ENCODE results near the gene C4orf17.
A peak's percentile ranks its signal among the peaks of the same experiment; 100 is the strongest.

Gene C4orf17

DNA sequence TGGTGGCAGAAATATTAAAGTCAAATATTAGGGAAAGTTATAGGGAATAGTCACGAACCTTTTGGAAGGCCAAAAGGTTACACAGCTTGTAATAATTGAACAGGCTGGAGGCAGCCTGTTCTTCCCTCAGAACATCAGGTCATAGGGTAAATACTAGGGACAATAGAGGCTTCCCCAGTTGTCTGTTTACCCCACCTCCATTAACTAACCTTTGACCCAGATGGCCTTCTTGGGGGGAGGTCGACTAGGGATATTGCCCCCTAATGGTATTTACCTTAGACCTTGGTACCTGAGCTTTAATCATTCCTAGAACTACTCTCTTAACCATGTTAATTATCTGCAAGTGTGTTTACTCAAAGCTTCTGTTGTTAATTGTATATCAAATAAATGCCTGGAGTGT is 26.0 kb downstream of the C4orf17 start:
- DNase-seq (ENCODE audit: low spot score), result no peak

DNA sequence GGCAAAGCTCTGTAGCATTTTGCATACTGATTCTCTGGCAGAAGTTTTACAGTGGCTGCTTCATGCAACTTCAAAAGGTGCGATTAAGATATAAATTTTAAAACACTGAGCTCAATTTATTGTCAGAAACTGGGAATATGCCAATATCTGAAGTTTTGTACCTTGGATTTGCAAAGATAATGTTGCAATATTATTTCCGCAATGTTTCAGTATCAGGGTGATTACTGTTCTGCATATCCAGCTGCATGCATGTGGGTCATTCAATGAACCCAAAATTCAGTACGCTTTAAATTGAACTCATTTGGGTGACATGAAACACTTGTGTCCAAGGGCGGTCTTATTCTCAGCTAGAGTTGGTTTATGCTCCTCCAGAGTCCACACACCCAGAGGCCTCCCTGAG is 26.9 kb downstream of the C4orf17 start:
- DNase-seq (ENCODE audit: low spot score), result no peak

- DNase-seq (ENCODE audit: low spot score), result no peak
Observed at GRCh38 chr4:99540277-99540939, 29.6 kb downstream of the C4orf17 start.

DNA sequence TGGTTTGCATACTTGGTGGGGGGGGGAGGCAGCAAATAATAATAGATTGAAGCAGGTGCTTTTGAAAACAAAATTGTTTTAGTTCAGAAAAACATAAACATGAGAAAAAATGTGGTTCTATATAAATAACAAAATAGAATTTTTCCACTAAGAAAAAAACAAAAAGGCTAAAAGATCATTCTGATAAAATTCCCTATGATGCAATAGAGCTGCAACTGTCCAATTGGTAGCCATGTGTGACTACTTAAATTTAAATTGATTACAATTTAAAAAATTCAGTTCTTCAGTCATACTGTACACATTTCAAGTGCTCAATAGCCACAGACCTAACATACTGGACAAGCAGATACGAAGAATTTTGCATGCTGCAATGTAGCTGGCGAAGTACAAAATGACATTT is 42.1 kb downstream of the C4orf17 start:
- DNase-seq (ENCODE audit: low spot score), result no peak

DNA sequence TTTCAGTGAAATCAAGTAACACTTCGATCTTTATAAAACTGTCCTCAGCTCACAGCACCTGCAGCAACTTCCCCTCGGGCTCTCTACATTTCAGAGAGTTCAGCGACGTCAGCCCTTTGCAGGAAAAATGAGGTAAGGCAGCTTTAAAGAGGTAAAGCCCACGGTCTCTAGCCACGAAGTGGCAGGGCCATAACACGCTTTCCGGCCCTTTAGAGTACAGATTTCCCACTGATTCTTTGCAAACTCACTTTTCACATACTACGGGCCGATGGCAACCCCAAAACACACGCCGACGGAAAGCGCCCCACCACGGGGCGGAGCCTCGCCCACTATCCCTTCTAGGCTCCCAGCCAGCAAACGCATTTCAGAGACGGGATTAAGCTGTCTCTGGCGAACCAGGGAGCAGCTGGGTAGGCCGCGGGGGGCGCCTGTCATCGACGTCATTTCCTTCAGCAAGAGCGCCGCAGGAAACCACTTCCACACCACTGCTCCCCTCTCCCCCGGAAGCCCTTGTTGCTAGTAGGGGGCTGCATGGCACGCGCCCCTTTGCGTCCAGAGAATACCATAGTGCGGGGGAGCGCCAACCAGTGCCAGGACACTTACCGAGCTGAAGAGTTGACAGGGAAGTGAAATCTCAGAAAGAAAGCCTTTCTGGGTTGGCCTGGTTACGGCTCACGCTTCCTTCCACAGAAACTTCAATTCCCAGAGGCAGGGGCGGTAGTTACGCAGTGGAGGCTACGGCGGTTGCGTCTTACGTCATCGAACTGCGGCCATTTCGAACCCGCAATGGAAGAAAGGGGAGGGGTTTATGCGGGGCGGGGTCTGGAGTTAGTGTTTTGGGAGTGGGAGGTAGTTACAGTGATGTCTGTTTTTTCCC is 52.7 kb downstream of the C4orf17 start, which contains the start of gene TRMT10A:
Gene TRMT10A, minus strand, starts transcription at position 730 of the 877 bp plus-strand sequence. CDS start 4,701 bp downstream, outside the sequence.
- peak; percentile 94 for DNase-seq (ENCODE audit: low spot score)

- no peak for DNase-seq (ENCODE audit: low spot score)
Observed at GRCh38 chr4:99564921-99565320, 54.1 kb downstream of the C4orf17 start.

- no peak for DNase-seq (ENCODE audit: low spot score)
Observed at GRCh38 chr4:99571883-99572282, 61.1 kb downstream of the C4orf17 start.

- no peak for DNase-seq (ENCODE audit: low spot score)
Observed at GRCh38 chr4:99572527-99573240, 61.9 kb downstream of the C4orf17 start.

DNA sequence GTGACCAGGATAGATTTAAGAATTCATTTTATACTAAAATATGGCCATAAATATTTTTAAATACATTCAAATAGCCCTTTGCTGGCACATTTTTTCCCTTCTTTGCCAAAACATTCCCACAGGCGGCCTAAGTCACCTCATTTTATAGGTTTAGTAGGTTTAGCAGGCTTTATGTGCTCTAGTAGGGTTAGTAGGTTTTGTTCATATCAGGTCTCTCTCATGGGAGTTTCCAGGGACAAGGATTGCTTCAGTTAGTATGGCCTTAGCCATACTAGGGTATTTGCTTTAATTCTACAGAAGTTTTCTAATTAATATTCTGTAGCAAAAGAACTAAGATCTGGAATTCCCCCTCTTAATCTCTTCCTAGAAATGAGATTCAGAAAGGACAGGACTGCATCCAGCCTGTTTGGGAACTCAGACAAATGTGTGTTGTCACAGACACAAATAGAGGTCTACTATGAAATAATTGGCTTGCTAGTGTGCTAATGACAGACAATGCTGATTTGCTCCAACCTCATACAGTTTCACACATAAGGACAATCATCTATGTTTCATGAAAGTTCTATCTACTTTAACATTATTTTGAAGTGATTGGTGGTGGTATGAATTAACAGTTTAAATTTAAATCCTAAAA is 63.0 kb downstream of the C4orf17 start:
- DNase-seq (ENCODE audit: low spot score), result no peak

DNA sequence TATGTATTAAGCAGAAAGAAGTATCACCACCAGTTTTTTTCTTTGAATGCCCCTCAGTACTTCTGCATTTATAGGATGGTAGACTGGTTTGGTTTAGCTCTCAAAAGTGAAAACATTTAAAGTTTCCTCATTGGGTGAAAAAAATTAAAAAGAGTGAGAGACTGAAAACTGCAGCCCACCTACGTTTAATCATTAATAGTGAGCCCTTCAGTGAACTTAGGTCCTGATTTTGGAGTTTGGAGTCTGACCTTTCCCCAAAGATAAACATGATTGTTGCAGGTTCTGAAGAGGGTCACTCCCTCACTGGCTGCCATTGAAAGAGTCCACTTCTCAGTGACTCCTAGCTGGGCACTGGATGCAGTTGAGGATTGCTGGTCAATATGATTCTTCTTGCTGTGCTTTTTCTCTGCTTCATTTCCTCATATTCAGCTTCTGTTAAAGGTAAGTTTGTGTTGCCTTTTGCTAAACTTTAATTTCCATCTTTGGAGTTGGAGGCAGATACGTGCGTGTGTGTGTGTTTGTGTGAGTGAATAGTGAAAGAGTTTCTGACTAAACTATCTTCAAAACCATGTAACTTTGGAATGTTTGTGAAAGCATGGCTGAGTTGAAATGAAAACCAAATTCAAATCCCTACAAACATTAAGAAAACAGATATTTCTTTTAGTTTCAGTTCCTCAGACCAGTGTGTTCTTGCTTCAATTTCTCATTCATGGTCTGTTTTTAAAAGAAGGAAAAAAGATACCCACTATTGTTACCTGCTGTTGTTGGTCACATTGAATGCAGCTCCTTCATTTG is 63.9 kb downstream of the C4orf17 start, which contains the start of gene MTTP:
Gene MTTP, plus strand, starts transcription at position 295 of the 795 bp plus-strand sequence. Its CDS starts 86 bp downstream, at position 381.
- no peak for DNase-seq (ENCODE audit: low spot score)

DNA sequence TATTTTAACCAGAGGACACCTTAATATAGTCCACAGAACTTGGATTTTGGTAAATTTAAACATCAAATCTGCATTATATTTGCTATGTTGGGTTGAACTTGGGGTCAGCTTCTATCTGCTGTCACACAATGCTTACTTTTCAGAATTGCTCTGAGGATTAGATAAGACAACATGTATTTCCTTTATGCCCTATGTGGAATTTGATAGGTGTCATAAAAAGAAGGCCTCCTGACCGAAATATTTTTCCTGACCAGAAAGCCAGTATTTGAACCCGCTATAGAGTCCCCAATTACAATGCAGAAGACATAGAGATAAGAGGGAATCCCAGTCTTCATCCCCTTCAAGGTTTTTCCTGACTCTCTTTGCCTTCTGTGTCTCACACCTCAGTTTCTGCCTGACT is 67.9 kb downstream of the C4orf17 start:
- no peak for DNase-seq (ENCODE audit: low spot score)

- DNase-seq (ENCODE audit: low spot score), result no peak
Observed at GRCh38 chr4:99585516-99585915, 74.7 kb downstream of the C4orf17 start.

- DNase-seq (ENCODE audit: low spot score), result no peak
Observed at GRCh38 chr4:99586322-99586721, 75.5 kb downstream of the C4orf17 start.

DNA sequence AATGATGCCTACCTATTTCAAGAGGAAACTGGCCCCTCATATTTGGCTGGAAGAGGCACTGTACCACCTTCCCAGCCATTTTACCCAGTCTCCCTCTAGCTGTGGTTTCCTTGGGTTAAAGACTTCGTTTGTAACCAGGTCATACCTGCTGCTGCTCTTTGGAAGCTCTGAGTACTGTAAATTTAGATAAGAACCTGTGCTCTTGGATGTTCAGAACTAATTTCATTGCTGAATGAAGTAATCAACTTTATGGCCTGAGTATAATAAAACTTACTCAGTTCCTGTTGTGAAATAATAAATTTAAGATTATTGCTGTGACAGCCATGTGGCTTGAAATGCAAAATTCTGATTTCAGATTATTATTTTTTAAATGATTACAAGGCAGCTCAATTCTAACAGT is 76.0 kb downstream of the C4orf17 start:
- DNase-seq (ENCODE audit: low spot score), result no peak

GRCh38 chr4:99587309-99587708 is 76.5 kb downstream of the C4orf17 start:
- no peak for DNase-seq (ENCODE audit: low spot score)

DNA sequence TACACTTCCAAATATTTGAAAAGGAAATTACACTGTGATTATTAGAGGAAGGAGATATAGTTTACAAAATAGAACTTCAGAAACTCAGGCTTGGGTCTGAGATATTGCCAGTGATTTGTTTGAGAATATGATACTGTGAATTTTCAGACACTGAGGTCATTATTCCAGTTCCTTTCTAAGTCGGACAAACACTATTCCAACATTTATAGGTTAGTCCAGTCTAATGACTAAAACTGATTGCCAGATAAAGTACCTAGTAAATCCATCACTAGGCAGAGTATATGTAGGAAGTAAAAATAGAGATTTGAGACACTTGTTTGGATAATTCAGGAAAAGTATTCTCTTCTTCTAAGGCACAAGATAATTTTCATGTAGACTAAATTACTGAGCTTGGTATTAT is 77.0 kb downstream of the C4orf17 start:
- no peak for DNase-seq (ENCODE audit: low spot score)

DNA sequence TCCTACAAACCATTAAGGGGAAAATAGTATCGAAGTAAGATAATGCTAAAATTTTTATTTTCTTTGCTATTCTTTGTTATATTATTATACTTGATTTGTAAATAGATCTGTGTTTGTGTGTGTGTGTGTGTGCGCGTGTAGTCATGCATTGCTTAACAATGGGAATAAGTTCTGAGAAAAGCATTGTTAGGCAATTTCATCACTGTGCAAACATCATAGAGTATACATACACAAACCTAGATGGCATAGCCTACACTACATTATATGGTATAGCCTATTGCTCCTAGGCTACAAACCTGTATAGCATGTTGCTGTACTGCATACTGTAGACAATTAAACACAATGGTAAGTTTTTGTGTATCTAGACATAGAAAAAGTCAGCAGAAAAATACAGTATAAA is 80.9 kb downstream of the C4orf17 start:
- no peak for DNase-seq (ENCODE audit: low spot score)

Measured in CD4-positive, alpha-beta T cell treated with Interleukin-6 at 100 ng/mL for 8 hours (primary cell).